ENCODE measurements around the gene MGMT.

DNA sequence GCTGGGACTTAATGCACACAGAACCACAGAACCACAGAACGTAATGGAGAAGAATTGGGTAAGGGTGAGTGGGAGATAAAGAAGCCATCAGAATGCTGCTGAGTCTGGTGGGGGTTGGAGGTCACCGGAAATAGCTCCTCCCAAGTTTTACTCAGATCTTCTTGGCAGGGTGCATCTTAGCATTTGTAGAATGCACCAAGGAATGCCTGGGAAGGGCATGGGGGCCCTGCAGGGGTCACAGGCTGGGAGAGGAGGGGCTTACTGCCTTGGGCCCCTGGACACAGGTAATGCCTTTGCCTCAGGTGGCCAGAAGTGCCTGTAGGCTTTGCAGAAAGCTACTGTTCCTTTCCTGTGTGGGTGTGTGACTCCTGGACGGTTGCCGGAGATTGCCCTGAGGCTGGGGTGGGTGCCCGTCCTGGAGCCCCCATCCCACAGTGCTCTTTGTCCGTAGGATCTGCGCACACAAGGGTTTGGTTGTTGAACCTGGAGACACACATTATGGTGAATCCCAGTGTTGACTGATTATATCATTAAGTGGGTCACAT is 55.1 kb downstream of the MGMT start:
- no peak for TF ChIP-seq CTCF (IDR thresholded peaks at IDR 0.05)
- no peak for TF ChIP-seq EP300 (IDR thresholded peaks at IDR 0.05)
- TF ChIP-seq POLR2A (IDR thresholded peaks at IDR 0.05): no peak

Data from ovary (tissue), 3 donors.